GM10847 (cell line): ENCODE results near the gene SLC25A26.

ENCODE experiments used
- POLR2A ChIP-seq: IDR thresholded peaks from 2 replicates; pipeline ENCODE4 v1.6.1; 2011; ENCODE audit not compliant: insufficient read length; ENCODE audit errors: extremely low read depth

The SLC25A26 gene

GRCh38 chr3:66211779-66212178 lies 9.0 kb upstream of the SLC25A26 start:
- no peak for TF ChIP-seq POLR2A

GRCh38 chr3:66215106-66215505 lies 5.7 kb upstream of the SLC25A26 start:
- no peak for TF ChIP-seq POLR2A

GRCh38 chr3:66220066-66220465 lies 735 bp upstream of the SLC25A26 start:
- no peak for TF ChIP-seq POLR2A

- TF ChIP-seq POLR2A, result no peak
Observed at GRCh38 chr3:66224220-66224619, 3.4 kb downstream of the SLC25A26 start.

- no peak for TF ChIP-seq POLR2A
Observed at GRCh38 chr3:66227051-66227450, 6.2 kb downstream of the SLC25A26 start.

GRCh38 chr3:66227915-66228314 lies 7.1 kb downstream of the SLC25A26 start:
- no peak for TF ChIP-seq POLR2A

GRCh38 chr3:66228707-66229106 lies 7.9 kb downstream of the SLC25A26 start:
- TF ChIP-seq POLR2A, result no peak

- TF ChIP-seq POLR2A, result no peak
Observed at GRCh38 chr3:66229931-66230330, 9.1 kb downstream of the SLC25A26 start.

- no peak for TF ChIP-seq POLR2A
Observed at GRCh38 chr3:66233033-66233432, 12.2 kb downstream of the SLC25A26 start.

GRCh38 chr3:66236281-66236680 lies 15.5 kb downstream of the SLC25A26 start:
- no peak for TF ChIP-seq POLR2A

- no peak for TF ChIP-seq POLR2A
Observed at GRCh38 chr3:66237552-66237951, 16.8 kb downstream of the SLC25A26 start.

- TF ChIP-seq POLR2A, result no peak
Observed at GRCh38 chr3:66239513-66240123, 18.8 kb downstream of the SLC25A26 start.

GRCh38 chr3:66241466-66241865 lies 20.7 kb downstream of the SLC25A26 start:
- TF ChIP-seq POLR2A, result no peak

GRCh38 chr3:66242788-66243464 lies 22.1 kb downstream of the SLC25A26 start:
- no peak for TF ChIP-seq POLR2A

GRCh38 chr3:66248641-66249040 lies 27.8 kb downstream of the SLC25A26 start:
- no peak for TF ChIP-seq POLR2A

- no peak for TF ChIP-seq POLR2A
Observed at GRCh38 chr3:66253790-66254620, 33.2 kb downstream of the SLC25A26 start.
